ENCODE data around the gene ALG2. TPM values are rescaled to one million over a fixed set of nuclear protein-coding genes. Genes with fewer than 3 reads are reported as not detected.
A peak's percentile ranks its signal among the peaks of the same experiment; 100 is the strongest.

ALG2 gene
- total and polyA plus RNA-seq, 5 donors from 2014 or later, result 17.1 to 35.2 (median 29.2) TPM

- Mint-ChIP-seq H3K27me3 (peaks cover 5% of the 10 kb centered on the region), H3K4me1 (peaks cover 3 to 13% (median 8%) of the 10 kb centered on the region in 4 donors), H3K4me3 (no peak overlapping the region), H3K27ac (peak overlapping the region in 2 of 3 donors; percentile 27 to 83), H3K36me3 (no peaks in the 10 kb centered on the region), H3K9me3 (peaks cover 0 to 1% (median 0%) of the 10 kb centered on the region in 7 donors)
- Histone ChIP-seq H3K27ac (ENCODE audit: insufficient read depth, low read length, poor library complexity, severe bottlenecking) (no peak overlapping the region), H3K36me3 (ENCODE audit: control insufficient read depth, insufficient read depth, low read length) (no peaks in the 10 kb centered on the region), H3K9me3 (ENCODE audit: control insufficient read depth in 2 of 2, low read length in 2 of 2) (no peaks in the 10 kb centered on the region), H3K27me3 (ENCODE audit: control insufficient read depth, insufficient read depth, low read length) (peaks cover 1% of the 10 kb centered on the region), H3K4me1 (ENCODE audit: control insufficient read depth, insufficient read depth, low read length, poor library complexity, severe bottlenecking) (peaks cover 5% of the 10 kb centered on the region), H3K4me3 (ENCODE audit: low read depth, low read length) (no peak overlapping the region)
- DNase-seq (no peak), ATAC-seq (ENCODE audit: low read depth in 2 of 2) (no peak)
Measured at GRCh38 chr9:99184110-99184474, 37.6 kb downstream of the ALG2 start.

DNA sequence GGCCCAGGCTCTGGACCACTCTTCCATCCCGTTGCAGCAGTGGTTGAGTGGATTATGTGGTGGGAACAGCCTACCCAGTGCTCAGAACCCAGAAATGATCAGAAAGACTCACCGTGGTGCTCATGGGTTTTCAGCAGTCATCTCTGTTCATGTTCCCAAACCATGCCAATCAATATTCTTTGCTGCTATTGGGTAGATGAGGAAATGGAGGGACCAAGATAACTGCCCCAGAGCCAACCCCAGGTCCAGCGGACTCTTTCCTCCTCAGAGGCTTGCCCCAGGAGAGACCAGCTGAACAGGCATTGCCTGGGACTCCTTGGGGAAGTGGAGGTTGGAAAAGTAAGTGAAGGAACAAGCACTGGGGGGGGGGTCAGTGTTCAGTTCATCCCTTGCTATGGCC lies 38.1 kb downstream of the ALG2 start:
- peaks cover 5% of the 10 kb centered on the region for H3K4me1 ChIP-seq (ENCODE audit: control insufficient read depth, insufficient read depth, low read length, poor library complexity, severe bottlenecking)
- peaks cover 4 to 13% (median 8%) of the 10 kb centered on the region in 4 donors for H3K4me1 Mint-ChIP-seq
- no peak overlapping the region for H3K27ac ChIP-seq (ENCODE audit: insufficient read depth, low read length, poor library complexity, severe bottlenecking)

DNA sequence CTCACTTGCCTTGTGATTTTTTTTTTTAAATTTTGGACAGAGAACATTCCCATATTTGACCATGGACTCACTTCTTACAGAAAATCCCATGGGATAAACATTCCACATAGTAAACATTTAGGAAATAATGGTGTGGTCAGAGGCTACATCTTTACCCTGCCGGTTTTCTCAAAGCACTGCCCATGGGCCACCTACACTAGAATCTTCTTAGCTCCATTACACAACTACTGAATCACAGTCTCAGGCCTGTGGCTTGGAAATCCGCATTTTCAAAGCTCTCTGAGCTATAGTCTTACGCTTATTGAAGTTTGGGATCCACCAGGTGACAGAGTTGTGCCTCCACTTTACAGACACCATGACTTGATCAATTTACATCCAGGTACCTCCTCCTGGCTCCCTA lies 39.4 kb downstream of the ALG2 start:
- H3K4me3 ChIP-seq (ENCODE audit: low read depth, low read length), result no peak overlapping the region
- no peak overlapping the region for H3K4me3 Mint-ChIP-seq
- H3K27me3 Mint-ChIP-seq, result peaks cover 5% of the 10 kb centered on the region
- peaks cover 4 to 13% (median 8%) of the 10 kb centered on the region in 4 donors for H3K4me1 Mint-ChIP-seq
- H3K27me3 ChIP-seq (ENCODE audit: control insufficient read depth, insufficient read depth, low read length), result no peaks in the 10 kb centered on the region
- H3K9me3 ChIP-seq (ENCODE audit: control insufficient read depth in 2 of 2, low read length in 2 of 2), result no peaks in the 10 kb centered on the region
- ATAC-seq (ENCODE audit: low read depth in 2 of 2) (no peak), DNase-seq (no peak)
- H3K9me3 Mint-ChIP-seq, result peaks cover 0 to 2% (median 0%) of the 10 kb centered on the region in 7 donors
- H3K36me3 Mint-ChIP-seq, result no peaks in the 10 kb centered on the region
- H3K27ac Mint-ChIP-seq, result no peak overlapping the region
- H3K36me3 ChIP-seq (ENCODE audit: control insufficient read depth, insufficient read depth, low read length), result no peaks in the 10 kb centered on the region
- H3K4me1 ChIP-seq (ENCODE audit: control insufficient read depth, insufficient read depth, low read length, poor library complexity, severe bottlenecking), result peaks cover 5% of the 10 kb centered on the region
- H3K27ac ChIP-seq (ENCODE audit: insufficient read depth, low read length, poor library complexity, severe bottlenecking), result no peak overlapping the region

More for the DNA sequence above, 38.1 kb downstream of the ALG2 start:
- Histone ChIP-seq H3K9me3 (ENCODE audit: control insufficient read depth in 2 of 2, low read length in 2 of 2) (no peaks in the 10 kb centered on the region), H3K4me3 (ENCODE audit: low read depth, low read length) (no peak overlapping the region), H3K36me3 (ENCODE audit: control insufficient read depth, insufficient read depth, low read length) (no peaks in the 10 kb centered on the region), H3K27me3 (ENCODE audit: control insufficient read depth, insufficient read depth, low read length) (peaks cover 1% of the 10 kb centered on the region)
- Mint-ChIP-seq H3K9me3 (peaks cover 0 to 1% (median 0%) of the 10 kb centered on the region in 7 donors), H3K36me3 (no peaks in the 10 kb centered on the region), H3K27me3 (peaks cover 5% of the 10 kb centered on the region), H3K27ac (no peak overlapping the region), H3K4me3 (no peak overlapping the region)
- DNase-seq, result no peak
- ATAC-seq (ENCODE audit: low read depth in 2 of 2), result no peak

DNA sequence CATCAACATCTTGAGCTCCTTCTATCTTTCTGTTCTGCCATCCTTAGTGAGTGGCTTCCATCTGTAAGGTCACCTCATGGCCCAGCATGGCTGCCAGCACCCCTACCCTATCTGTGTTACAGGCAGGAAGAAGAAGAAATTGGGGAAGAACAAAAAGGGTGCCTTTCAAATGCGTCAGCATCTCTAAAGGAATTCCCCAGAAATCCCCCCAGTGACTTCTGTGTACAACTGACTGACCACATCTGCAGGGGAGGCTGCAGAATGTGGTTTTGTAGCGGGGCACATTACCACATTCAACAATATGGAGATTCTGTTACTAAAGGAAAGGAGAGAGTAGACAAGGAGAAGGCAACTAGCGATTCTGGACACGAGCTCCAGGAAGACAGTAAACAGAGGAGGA lies 40.1 kb downstream of the ALG2 start:
- H3K4me3 ChIP-seq (ENCODE audit: low read depth, low read length), result no peak overlapping the region
- H3K27ac Mint-ChIP-seq, result peak overlapping the region in 1 of 3 donors; percentile 51

GRCh38 chr9:99181206-99181605 lies 40.5 kb downstream of the ALG2 start:
- H3K27ac Mint-ChIP-seq, result no peak overlapping the region
- H3K4me1 Mint-ChIP-seq, result peaks cover 0 to 13% (median 7%) of the 10 kb centered on the region in 4 donors

More for the DNA sequence above, 40.1 kb downstream of the ALG2 start:
- H3K4me3 Mint-ChIP-seq, result no peak overlapping the region
- peaks cover 0 to 2% (median 0%) of the 10 kb centered on the region in 7 donors for H3K9me3 Mint-ChIP-seq
- H3K27me3 Mint-ChIP-seq, result peaks cover 5% of the 10 kb centered on the region
- ATAC-seq (ENCODE audit: low read depth in 2 of 2) (peak; percentile 23 to 36), DNase-seq (no peak)
- H3K36me3 Mint-ChIP-seq, result no peaks in the 10 kb centered on the region
- H3K4me1 ChIP-seq (ENCODE audit: control insufficient read depth, insufficient read depth, low read length, poor library complexity, severe bottlenecking), result peaks cover 5% of the 10 kb centered on the region
- H3K27me3 ChIP-seq (ENCODE audit: control insufficient read depth, insufficient read depth, low read length), result no peaks in the 10 kb centered on the region
- H3K36me3 ChIP-seq (ENCODE audit: control insufficient read depth, insufficient read depth, low read length), result no peaks in the 10 kb centered on the region
- H3K4me1 Mint-ChIP-seq, result peaks cover 0 to 13% (median 7%) of the 10 kb centered on the region in 4 donors
- no peak overlapping the region for H3K27ac ChIP-seq (ENCODE audit: insufficient read depth, low read length, poor library complexity, severe bottlenecking)
- H3K9me3 ChIP-seq (ENCODE audit: control insufficient read depth in 2 of 2, low read length in 2 of 2), result no peaks in the 10 kb centered on the region

DNA sequence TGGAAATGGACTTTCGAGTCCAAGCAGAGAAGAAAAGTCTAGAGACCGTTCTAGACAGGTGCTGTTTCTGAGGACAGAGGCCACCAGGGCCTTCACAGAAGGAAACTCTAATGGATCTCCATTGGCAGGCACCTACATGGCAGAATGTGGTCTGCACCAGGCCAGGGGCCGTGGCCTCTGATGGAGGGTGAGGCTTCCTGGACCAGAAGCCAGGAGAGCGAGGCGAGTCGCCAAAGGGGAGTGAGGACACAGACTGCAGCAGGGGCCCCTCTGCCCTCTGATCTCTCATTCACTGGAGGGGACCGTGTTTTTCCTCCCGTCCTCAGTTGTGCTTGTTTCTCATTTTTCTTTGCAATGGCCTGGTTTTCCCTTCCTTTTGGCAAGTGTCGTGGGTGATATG lies 41.1 kb downstream of the ALG2 start:
- Mint-ChIP-seq H3K27me3 (no peaks in the 10 kb centered on the region), H3K4me3 (no peak overlapping the region), H3K4me1 (peaks cover 0 to 13% (median 7%) of the 10 kb centered on the region in 4 donors), H3K36me3 (no peaks in the 10 kb centered on the region), H3K27ac (no peak overlapping the region), H3K9me3 (peaks cover 0 to 2% (median 0%) of the 10 kb centered on the region in 7 donors)
- no peaks in the 10 kb centered on the region for H3K9me3 ChIP-seq (ENCODE audit: control insufficient read depth in 2 of 2, low read length in 2 of 2)
- DNase-seq (no peak), ATAC-seq (ENCODE audit: low read depth in 2 of 2) (no peak)
- H3K4me1 ChIP-seq (ENCODE audit: control insufficient read depth, insufficient read depth, low read length, poor library complexity, severe bottlenecking), result peaks cover 5% of the 10 kb centered on the region
- no peaks in the 10 kb centered on the region for H3K36me3 ChIP-seq (ENCODE audit: control insufficient read depth, insufficient read depth, low read length)
- H3K27me3 ChIP-seq (ENCODE audit: control insufficient read depth, insufficient read depth, low read length), result no peaks in the 10 kb centered on the region
- no peak overlapping the region for H3K27ac ChIP-seq (ENCODE audit: insufficient read depth, low read length, poor library complexity, severe bottlenecking)
- no peak overlapping the region for H3K4me3 ChIP-seq (ENCODE audit: low read depth, low read length)

More at GRCh38 chr9:99181206-99181605, 40.5 kb downstream of the ALG2 start:
- DNase-seq (no peak), ATAC-seq (ENCODE audit: low read depth in 2 of 2) (no peak)
- Mint-ChIP-seq H3K9me3 (peaks cover 0 to 2% (median 0%) of the 10 kb centered on the region in 7 donors), H3K4me3 (no peak overlapping the region), H3K36me3 (no peaks in the 10 kb centered on the region), H3K27me3 (peaks cover 2% of the 10 kb centered on the region)
- peaks cover 5% of the 10 kb centered on the region for H3K4me1 ChIP-seq (ENCODE audit: control insufficient read depth, insufficient read depth, low read length, poor library complexity, severe bottlenecking)
- H3K36me3 ChIP-seq (ENCODE audit: control insufficient read depth, insufficient read depth, low read length), result no peaks in the 10 kb centered on the region
- H3K27me3 ChIP-seq (ENCODE audit: control insufficient read depth, insufficient read depth, low read length), result no peaks in the 10 kb centered on the region
- no peak overlapping the region for H3K4me3 ChIP-seq (ENCODE audit: low read depth, low read length)
- H3K9me3 ChIP-seq (ENCODE audit: control insufficient read depth in 2 of 2, low read length in 2 of 2), result no peaks in the 10 kb centered on the region
- H3K27ac ChIP-seq (ENCODE audit: insufficient read depth, low read length, poor library complexity, severe bottlenecking), result no peak overlapping the region

- peaks cover 0 to 13% (median 7%) of the 10 kb centered on the region in 4 donors for H3K4me1 Mint-ChIP-seq
- no peak overlapping the region for H3K4me3 Mint-ChIP-seq
Measured at GRCh38 chr9:99180199-99180598, 41.5 kb downstream of the ALG2 start.

More at GRCh38 chr9:99180199-99180598, 41.5 kb downstream of the ALG2 start:
- DNase-seq (peak in 1 of 3 donors; percentile 33), ATAC-seq (ENCODE audit: low read depth in 2 of 2) (no peak)
- Histone ChIP-seq H3K4me1 (ENCODE audit: control insufficient read depth, insufficient read depth, low read length, poor library complexity, severe bottlenecking) (peaks cover 5% of the 10 kb centered on the region), H3K36me3 (ENCODE audit: control insufficient read depth, insufficient read depth, low read length) (no peaks in the 10 kb centered on the region), H3K27ac (ENCODE audit: insufficient read depth, low read length, poor library complexity, severe bottlenecking) (no peak overlapping the region), H3K27me3 (ENCODE audit: control insufficient read depth, insufficient read depth, low read length) (no peaks in the 10 kb centered on the region), H3K9me3 (ENCODE audit: control insufficient read depth in 2 of 2, low read length in 2 of 2) (no peaks in the 10 kb centered on the region), H3K4me3 (ENCODE audit: low read depth, low read length) (no peak overlapping the region)
- peaks cover 0 to 2% (median 0%) of the 10 kb centered on the region in 7 donors for H3K9me3 Mint-ChIP-seq
- no peaks in the 10 kb centered on the region for H3K36me3 Mint-ChIP-seq
- no peaks in the 10 kb centered on the region for H3K27me3 Mint-ChIP-seq
- no peak overlapping the region for H3K27ac Mint-ChIP-seq
